Esophagus muscularis mucosa (tissue), 4 donors: Measurements from ENCODE around the gene AACS. TPM values are rescaled to one million over a fixed set of nuclear protein-coding genes. Genes with fewer than 3 reads are reported as not detected.

ENCODE experiments used
- DNase-seq: peaks from one replicate; pipeline ENCODE4 v3.0.0-alpha.2; 2017; ENCODE audit errors: extremely low spot score
- H3K27ac ChIP-seq, 4 donors: fragments of 200-600 bp; sonication (generic); replicated peaks in 1 of 4; 1 replicate in 3 of 4; 2 replicates in 1 of 4; pipeline ENCODE4 v1.5.1; 2016 to 2019; ENCODE audit warnings: mild to moderate bottlenecking in 1 of 4
- H3K27me3 ChIP-seq, 4 donors: fragments of 200-600 bp; sonication (generic); one replicate each; pipeline versions ENCODE4 v1.5.1 to v1.6.0; 2016 to 2019
- H3K36me3 ChIP-seq, 4 donors: fragments of 200-600 bp; sonication (generic); one replicate each; pipeline ENCODE4 v1.5.1; 2016 to 2019
- H3K4me1 ChIP-seq, 4 donors: fragments of 200-600 bp; sonication (generic); one replicate each; pipeline ENCODE4 v1.5.1; 2016 to 2019
- H3K4me3 ChIP-seq, 4 donors: fragments of 200-600 bp; sonication (generic); 1 replicate in 2 of 4; 2 replicates in 2 of 4; pipeline ENCODE4 v1.5.1; 2016 to 2019; ENCODE audit warnings: mild to moderate bottlenecking in 4 of 4, moderate library complexity in 1 of 4
- H3K9me3 ChIP-seq, 4 donors: fragments of 200-600 bp; sonication (generic); 1 replicate in 3 of 4; 2 replicates in 1 of 4; pipeline ENCODE4 v1.5.1; 2016 to 2019
- CTCF ChIP-seq, 3 experiments: fragments of 200-600 bp in 2 of 3; fragments of 450-650 bp in 1 of 3; sonication (generic) in 2 of 3; IDR thresholded peaks; one replicate each; pipeline ENCODE4 v1.5.1; 2017 to 2019; ENCODE audit warnings: antibody characterized with exemption in 3 of 3, mild to moderate bottlenecking in 2 of 3, moderate library complexity in 1 of 3
- EP300 ChIP-seq: sonication (generic); formaldehyde crosslinking; IDR thresholded peaks from one replicate; pipeline ENCODE4 v1.6.1; 2017; ENCODE audit warnings: antibody characterized with exemption
- POLR2A ChIP-seq: fragments of 450-650 bp; IDR thresholded peaks from one replicate; pipeline ENCODE4 v1.6.1; 2017; ENCODE audit warnings: antibody characterized with exemption, moderate library complexity, mild to moderate bottlenecking, low read depth
- POLR2AphosphoS5 ChIP-seq, 2 donors: sonication (generic); formaldehyde crosslinking; IDR thresholded peaks; one replicate each; pipeline ENCODE4 v1.6.1; 2017; ENCODE audit warnings: antibody characterized with exemption in 2 of 2
- WGBS: methylation state at CpG from one replicate; pipeline ENCODE4 v1.1.5; 2018; 5-methylcytosine and 5-hydroxymethylcytosine counted together
- intact Hi-C: fragments of 100-400 bp; cut with DNase I; formaldehyde crosslinking; loops from one replicate; pipeline ENCODE4 v1.15.1; 2023
- total RNA-seq, 4 donors: library from RNA; depleted of rRNA; stranded (reverse); fragments of >200 nt; gene quantifications; one replicate each; pipeline versions ENCODE4 v1.1.0 to v1.2.1, GENCODE V29; 2016

Gene AACS
- total RNA-seq, 4 donors from 2014 or later: 10.2 to 16.7 (median 13.9) TPM

- no peak overlapping the region for H3K27ac ChIP-seq
- peaks cover 3 to 81% (median 37%) of the 10 kb centered on the region in 4 donors for H3K36me3 ChIP-seq
- 84% methylated on average over 17 of the region's 18 CpGs for WGBS
- no peak overlapping the region for H3K4me3 ChIP-seq
- intact Hi-C loops: no loop called here
- H3K9me3 ChIP-seq: no peaks in the 10 kb centered on the region
- no peaks in the 10 kb centered on the region for H3K4me1 ChIP-seq
- TF ChIP-seq CTCF (IDR thresholded peaks at IDR 0.05): no peak
- TF ChIP-seq EP300: no peak
- TF ChIP-seq POLR2AphosphoS5 (IDR thresholded peaks at IDR 0.05): no peak
- no peak for TF ChIP-seq POLR2A
- DNase-seq: no peak
- no peaks in the 10 kb centered on the region for H3K27me3 ChIP-seq
These were observed 64.5 kb downstream of the AACS start for GRCh38 chr12:125129591-125130255.

- TF ChIP-seq CTCF (IDR thresholded peaks at IDR 0.05) (no peak), EP300 (no peak), POLR2AphosphoS5 (IDR thresholded peaks at IDR 0.05) (no peak), POLR2A (no peak)
- DNase-seq: no peak
- WGBS: 88% methylated on average over 8 of the region's 8 CpGs
- H3K27me3 ChIP-seq: no peaks in the 10 kb centered on the region
- H3K9me3 ChIP-seq: no peaks in the 10 kb centered on the region
- no peak overlapping the region for H3K27ac ChIP-seq
- no peak overlapping the region for H3K4me3 ChIP-seq
- H3K4me1 ChIP-seq: no peaks in the 10 kb centered on the region
- peaks cover 13 to 84% (median 40%) of the 10 kb centered on the region in 4 donors for H3K36me3 ChIP-seq
- intact Hi-C loops: no loop called here
These were observed 66.7 kb downstream of the AACS start for GRCh38 chr12:125131958-125132357.

- intact Hi-C loops: no loop called here
- H3K27ac ChIP-seq: no peak overlapping the region
- no peak overlapping the region for H3K4me3 ChIP-seq
- no peaks in the 10 kb centered on the region for H3K27me3 ChIP-seq
- H3K4me1 ChIP-seq: no peaks in the 10 kb centered on the region
- H3K36me3 ChIP-seq: peaks cover 13 to 86% (median 40%) of the 10 kb centered on the region in 4 donors
- TF ChIP-seq CTCF (IDR thresholded peaks at IDR 0.05) (no peak), POLR2A (no peak), POLR2AphosphoS5 (IDR thresholded peaks at IDR 0.05) (no peak), EP300 (no peak)
- DNase-seq: no peak
- 87% methylated on average over 14 of the region's 16 CpGs for WGBS
- H3K9me3 ChIP-seq: no peaks in the 10 kb centered on the region
These were observed 67.6 kb downstream of the AACS start for GRCh38 chr12:125132698-125133400.

GRCh38 chr12:125133616-125134015, 68.4 kb downstream of the AACS start:
- no peak overlapping the region for H3K27ac ChIP-seq
- DNase-seq: no peak
- no peaks in the 10 kb centered on the region for H3K27me3 ChIP-seq
- H3K36me3 ChIP-seq: peaks cover 13 to 83% (median 36%) of the 10 kb centered on the region in 4 donors
- H3K4me3 ChIP-seq: no peak overlapping the region
- no peaks in the 10 kb centered on the region for H3K9me3 ChIP-seq
- WGBS: 97% methylated on average over 12 of the region's 12 CpGs
- no peaks in the 10 kb centered on the region for H3K4me1 ChIP-seq
- intact Hi-C loops: no loop called here
- TF ChIP-seq POLR2A: no peak
- TF ChIP-seq POLR2AphosphoS5 (IDR thresholded peaks at IDR 0.05): no peak
- TF ChIP-seq CTCF (IDR thresholded peaks at IDR 0.05): no peak
- TF ChIP-seq EP300: no peak
